ENCODE results near the gene CPE. TPM values are rescaled to one million over a fixed set of nuclear protein-coding genes. Genes with fewer than 3 reads are reported as not detected.

Gene CPE
- total RNA-seq, 4 donors from 2014 or later = 82.8 to 136 (median 113) TPM

- Histone ChIP-seq H3K27me3 (no peaks in the 10 kb centered on the region), H3K36me3 (no peaks in the 10 kb centered on the region)
- WGBS, 2 donors = 93 to 95% methylated on average over 4 of the region's 4 CpGs
Measured at GRCh38 chr4:165404696-165405095, 25.9 kb downstream of the CPE start.

GRCh38 chr4:165410214-165410613, 31.4 kb downstream of the CPE start:
- no peaks in the 10 kb centered on the region for H3K36me3 ChIP-seq
- no peak overlapping the region for H3K4me3 ChIP-seq
- no peaks in the 10 kb centered on the region for H3K4me1 ChIP-seq
- H3K27me3 ChIP-seq = no peaks in the 10 kb centered on the region
- no peak for DNase-seq (ENCODE audit: low spot score in 2 of 2)
- no peaks in the 10 kb centered on the region for H3K9me3 ChIP-seq
- WGBS, 2 donors = 54 to 72% methylated on average over 2 of the region's 2 CpGs
- H3K27ac ChIP-seq = no peak overlapping the region
- TF ChIP-seq EP300 (IDR thresholded peaks at IDR 0.05) (no peak), POLR2A (IDR thresholded peaks at IDR 0.05) (no peak), CTCF (IDR thresholded peaks at IDR 0.05) (no peak)

More at GRCh38 chr4:165404696-165405095, 25.9 kb downstream of the CPE start:
- no peaks in the 10 kb centered on the region for H3K9me3 ChIP-seq
- TF ChIP-seq POLR2A (IDR thresholded peaks at IDR 0.05) (no peak), CTCF (IDR thresholded peaks at IDR 0.05) (no peak), EP300 (IDR thresholded peaks at IDR 0.05) (no peak)
- DNase-seq (ENCODE audit: low spot score in 2 of 2) = no peak
- H3K27ac ChIP-seq = no peak overlapping the region
- no peak overlapping the region for H3K4me3 ChIP-seq
- no peaks in the 10 kb centered on the region for H3K4me1 ChIP-seq

- Histone ChIP-seq H3K36me3 (no peaks in the 10 kb centered on the region), H3K27ac (no peak overlapping the region), H3K4me1 (no peaks in the 10 kb centered on the region), H3K9me3 (no peaks in the 10 kb centered on the region), H3K4me3 (no peak overlapping the region), H3K27me3 (no peaks in the 10 kb centered on the region)
- TF ChIP-seq CTCF (IDR thresholded peaks at IDR 0.05) (no peak), POLR2A (IDR thresholded peaks at IDR 0.05) (no peak), EP300 (IDR thresholded peaks at IDR 0.05) (no peak)
- 84 to 86% methylated on average over 10 of the region's 10 CpGs for WGBS, 2 donors
- no peak for DNase-seq (ENCODE audit: low spot score in 2 of 2)
Measured at GRCh38 chr4:165415910-165416309, 37.1 kb downstream of the CPE start.

GRCh38 chr4:165418073-165418472, 39.3 kb downstream of the CPE start:
- no peaks in the 10 kb centered on the region for H3K27me3 ChIP-seq
- H3K27ac ChIP-seq = no peak overlapping the region
- H3K4me3 ChIP-seq = no peak overlapping the region
- H3K4me1 ChIP-seq = no peaks in the 10 kb centered on the region
- no peaks in the 10 kb centered on the region for H3K36me3 ChIP-seq
- 56 to 68% methylated on average over 1 of the region's 1 CpG for WGBS, 2 donors
- DNase-seq (ENCODE audit: low spot score in 2 of 2) = no peak
- no peak for TF ChIP-seq POLR2A (IDR thresholded peaks at IDR 0.05)
- TF ChIP-seq EP300 (IDR thresholded peaks at IDR 0.05) = no peak
- TF ChIP-seq CTCF (IDR thresholded peaks at IDR 0.05) = no peak
- H3K9me3 ChIP-seq = no peaks in the 10 kb centered on the region

- no peak for DNase-seq (ENCODE audit: low spot score in 2 of 2)
- no peaks in the 10 kb centered on the region for H3K36me3 ChIP-seq
- no peaks in the 10 kb centered on the region for H3K4me1 ChIP-seq
- no peak overlapping the region for H3K27ac ChIP-seq
- no peaks in the 10 kb centered on the region for H3K27me3 ChIP-seq
- peaks cover 0 to 14% (median 0%) of the 10 kb centered on the region in 4 donors for H3K9me3 ChIP-seq
- no peak for TF ChIP-seq EP300 (IDR thresholded peaks at IDR 0.05)
- no peak for TF ChIP-seq CTCF (IDR thresholded peaks at IDR 0.05)
- no peak for TF ChIP-seq POLR2A (IDR thresholded peaks at IDR 0.05)
- H3K4me3 ChIP-seq = no peak overlapping the region
Measured at GRCh38 chr4:165425629-165426028, 46.8 kb downstream of the CPE start.

All from tibial nerve (tissue), 4 donors.